RWPE1 (cell line): Measurements from ENCODE around the gene IRF7.
A peak's percentile ranks its signal among the peaks of the same experiment; 100 is the strongest.

Experiments used
- CTCF ChIA-PET: fragments of 350-600 bp; sonication (Branson Sonifier 250); formaldehyde crosslinking; extraction: SDS; loops from one replicate; lab custom pipeline; 2021; lab: Yijun Ruan, JAX
- POLR2A ChIA-PET: fragments of 400-600 bp; formaldehyde crosslinking; extraction: SDS; loops from one replicate; lab custom pipeline; 2020; ENCODE audit warnings: antibody characterized with exemption; ENCODE audit not compliant: low non-redundant PET; lab: Yijun Ruan, JAX
- DNase-seq: peaks from one replicate; pipeline ENCODE4 v3.0.0; 2012; ENCODE audit warnings: low spot score
- H3K27ac ChIP-seq: fragments of 450-650 bp; 2 replicates; pipeline ENCODE4 v1.5.1; 2017
- CTCF ChIP-seq: fragments of 450-650 bp; conservative IDR thresholded peaks from 2 replicates; pipeline ENCODE4 v1.5.1; 2017; ENCODE audit warnings: low read depth, mild to moderate bottlenecking

Gene IRF7

GRCh38 chr11:603154-603553 is 12.6 kb downstream of the IRF7 start:
- no peak for TF ChIP-seq CTCF
- ChIA-PET CTCF (interaction anchor here (0.7 to 0.8 kb wide), 3 partner anchors 9 to 121 kb away, joined by 3 to 4 read pairs (median 3); no protein-coding TSS in a partner anchor), POLR2A (no interaction called here)
- DNase-seq = no peak
- peak overlapping the region; percentile 38 for H3K27ac ChIP-seq

- DNase-seq = no peak
- peak overlapping the region; percentile 30 for H3K27ac ChIP-seq
- ChIA-PET CTCF (no interaction called here), POLR2A (no interaction called here)
- no peak for TF ChIP-seq CTCF
These were observed 14.0 kb downstream of the IRF7 start for GRCh38 chr11:601573-602245.

- H3K27ac ChIP-seq = no peak overlapping the region
- TF ChIP-seq CTCF = no peak
- POLR2A ChIA-PET = no interaction called here
- no peak for DNase-seq
- CTCF ChIA-PET = no interaction called here
These were observed 17.6 kb downstream of the IRF7 start for GRCh38 chr11:598005-598680.

- POLR2A ChIA-PET = no interaction called here
- CTCF ChIA-PET = no interaction called here
- TF ChIP-seq CTCF = no peak
- peak overlapping the region; percentile 2; the same call in 1 of the 2 replicates for H3K27ac ChIP-seq
- DNase-seq = no peak
These were observed 18.5 kb downstream of the IRF7 start for GRCh38 chr11:597166-597725.

GRCh38 chr11:596374-596773 is 19.4 kb downstream of the IRF7 start:
- H3K27ac ChIP-seq = no peak overlapping the region; the same call in none of the 2 replicates
- DNase-seq = no peak
- CTCF ChIA-PET = interaction anchor here (0.6 kb wide), 1 partner anchor 85 kb away, joined by 4 read pairs; no protein-coding TSS in a partner anchor
- POLR2A ChIA-PET = no interaction called here
- no peak for TF ChIP-seq CTCF

- no peak for DNase-seq
- CTCF ChIA-PET = no interaction called here
- no peak for TF ChIP-seq CTCF
- POLR2A ChIA-PET = no interaction called here
- H3K27ac ChIP-seq = peak overlapping the region; percentile 43
These were observed 20.4 kb downstream of the IRF7 start for GRCh38 chr11:595400-595799.
